DMS79 treated with DMSO at 0.1 percent for 48 hours (cell line): ENCODE results near the gene MID1IP1.

Source experiments
- DNase-seq: peaks from one replicate; lab custom pipeline; 2025; lab: John Stamatoyannopoulos, UW

Gene MID1IP1

GRCh38 chrX:38816155-38816554 lies 14.9 kb downstream of the MID1IP1 start:
- no peak for DNase-seq

GRCh38 chrX:38817004-38817703 lies 15.9 kb downstream of the MID1IP1 start:
- DNase-seq: no peak

- no peak for DNase-seq
Measured at GRCh38 chrX:38819163-38819562, 17.9 kb downstream of the MID1IP1 start.

- no peak for DNase-seq
Measured at GRCh38 chrX:38819709-38820108, 18.4 kb downstream of the MID1IP1 start.

GRCh38 chrX:38820751-38821150 lies 19.5 kb downstream of the MID1IP1 start:
- DNase-seq: no peak

GRCh38 chrX:38824176-38824575 lies 22.9 kb downstream of the MID1IP1 start:
- no peak for DNase-seq

GRCh38 chrX:38831949-38832348 lies 30.7 kb downstream of the MID1IP1 start:
- DNase-seq: no peak

GRCh38 chrX:38837389-38837788 lies 36.1 kb downstream of the MID1IP1 start:
- no peak for DNase-seq

- DNase-seq: no peak
Measured at GRCh38 chrX:38839277-38839676, 38.0 kb downstream of the MID1IP1 start.

- no peak for DNase-seq
Measured at GRCh38 chrX:38839944-38840343, 38.7 kb downstream of the MID1IP1 start.

GRCh38 chrX:38841750-38842149 lies 40.5 kb downstream of the MID1IP1 start:
- no peak for DNase-seq

- DNase-seq: no peak
Measured at GRCh38 chrX:38845426-38845825, 44.2 kb downstream of the MID1IP1 start.

GRCh38 chrX:38847206-38847902 lies 46.1 kb downstream of the MID1IP1 start:
- no peak for DNase-seq

GRCh38 chrX:38847903-38848230 lies 46.6 kb downstream of the MID1IP1 start:
- DNase-seq: no peak

GRCh38 chrX:38848671-38849455 lies 47.6 kb downstream of the MID1IP1 start:
- DNase-seq: no peak

- no peak for DNase-seq
Measured at GRCh38 chrX:38850807-38851544, 49.7 kb downstream of the MID1IP1 start.

- no peak for DNase-seq
Measured at GRCh38 chrX:38854305-38854704, 53.0 kb downstream of the MID1IP1 start.
